ENCODE results near the gene ILRUN. TPM values are rescaled to one million over a fixed set of nuclear protein-coding genes. Genes with fewer than 3 reads are reported as not detected.

Gene ILRUN
- polyA plus RNA-seq (2012; rRNA removed): 19.5 and 22.8 TPM in 2 replicates
- polyA plus RNA-seq (2012; cell fraction: cytosol; rRNA removed): 19.3 and 19.6 TPM in 2 replicates
- polyA plus RNA-seq (2012; cell fraction: nucleus; rRNA removed): 7.6 and 11.6 TPM in 2 replicates

GRCh38 chr6:34696739-34697543 lies at the start of gene ILRUN:
Gene ILRUN, minus strand, starts transcription at chr6:34696767. Its CDS starts 164 bp downstream, at chr6:34696603.
- Histone ChIP-seq H3K27ac (ENCODE audit: low read depth in 2 of 2, low read length in 1 of 2) (peak within 1 kb of the TSS; percentile 73 to 86), H3K36me3 (replicated peaks in 1 of 2; ENCODE audit: control insufficient read depth in 1 of 2, insufficient read depth in 2 of 2, low read length in 1 of 2) (no peaks in the 10 kb centered on the region), H3F3A (replicated peaks; ENCODE audit: insufficient read depth) (peaks cover 3% of the 10 kb centered on the region), H3K27me3 (ENCODE audit: insufficient read depth) (no peaks in the 10 kb centered on the region), H3K79me2 (ENCODE audit: insufficient read depth) (peaks cover 46% of the 10 kb centered on the region), H3K4me1 (ENCODE audit: control insufficient read depth in 1 of 2, insufficient read depth in 2 of 2, low read depth in 1 of 2, low read length in 1 of 2) (peaks cover 9 to 10% of the 10 kb centered on the region in 2 experiments; a peak in 3 of 4 replicates), H4K20me1 (ENCODE audit: insufficient read depth) (peaks cover 26% of the 10 kb centered on the region), H3K9ac (peak within 1 kb of the TSS; percentile 97), H2AFZ (ENCODE audit: low read depth) (peak within 1 kb of the TSS; percentile 98), H3K4me3 (ENCODE audit: low read depth in 2 of 2, low read length in 1 of 2) (peak within 1 kb of the TSS; percentile 69 to 100), H3K9me3 (no peaks in the 10 kb centered on the region), H3K9me2 (no peaks in the 10 kb centered on the region), H3K4me2 (peak within 1 kb of the TSS; percentile 91)
- ChIA-PET POLR2A (interaction anchor here (0.8 to 1.0 kb wide), 2 partner anchors 40 to 60 kb away, joined by 3 read pairs; no protein-coding TSS in a partner anchor), CTCF (interaction anchor here (0.6 to 1.0 kb wide), 2 partner anchors 12 to 368 kb away, joined by 3 read pairs; no protein-coding TSS in a partner anchor)
- DNase-seq: peak; percentile 96
- no peak for TF ChIP-seq RFX5 (IDR thresholded peaks at IDR 0.05; ENCODE audit: low read length)
- no peak for TF ChIP-seq YY1 (IDR thresholded peaks at IDR 0.05; ENCODE audit: low read depth)
- TF ChIP-seq POLR2AphosphoS5 (IDR thresholded peaks at IDR 0.05; ENCODE audit: low read depth, low read length): peak; percentile 83
- TF ChIP-seq TCF12 (IDR thresholded peaks at IDR 0.05): no peak; the same call in 1 of the 2 replicates
- TF ChIP-seq MAX (IDR thresholded peaks at IDR 0.05; ENCODE audit: low read depth): peak; percentile 51; the same call in 1 of the 2 replicates
- peak; percentile 87 for TF ChIP-seq CHD2 (IDR thresholded peaks at IDR 0.05; ENCODE audit: low read length, partially characterized antibody)
- TF ChIP-seq NRF1 (IDR thresholded peaks at IDR 0.05; ENCODE audit: low read depth, low read length): peak; percentile 82
- peak; percentile 74 for TF ChIP-seq ELF1 (IDR thresholded peaks at IDR 0.05)
- TF ChIP-seq SMC3 (IDR thresholded peaks at IDR 0.05; ENCODE audit: low read depth, low read length): no peak
- TF ChIP-seq, protein P1, sequence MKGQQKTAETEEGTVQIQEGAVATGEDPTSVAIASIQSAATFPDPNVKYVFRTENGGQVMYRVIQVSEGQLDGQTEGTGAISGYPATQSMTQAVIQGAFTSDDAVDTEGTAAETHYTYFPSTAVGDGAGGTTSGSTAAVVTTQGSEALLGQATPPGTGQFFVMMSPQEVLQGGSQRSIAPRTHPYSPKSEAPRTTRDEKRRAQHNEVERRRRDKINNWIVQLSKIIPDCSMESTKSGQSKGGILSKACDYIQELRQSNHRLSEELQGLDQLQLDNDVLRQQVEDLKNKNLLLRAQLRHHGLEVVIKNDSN (IDR thresholded peaks at IDR 0.05; ENCODE audit: borderline replicate concordance, low read depth): peak; percentile 77
- TF ChIP-seq GABPA (IDR thresholded peaks at IDR 0.05; ENCODE audit: low read depth): peak; percentile 60
- TF ChIP-seq CTCF (IDR thresholded peaks at IDR 0.05): no peak
- no peak for TF ChIP-seq JUND (IDR thresholded peaks at IDR 0.05)
- 7% methylated on average over 43 of the region's 49 CpGs for WGBS (ENCODE audit: low lambda C conversion rate)
